ENCODE measurements around the gene NEK7. TPM values are rescaled to one million over a fixed set of nuclear protein-coding genes. Genes with fewer than 3 reads are reported as not detected.
A peak's percentile ranks its signal among the peaks of the same experiment; 100 is the strongest.

NEK7 gene
- total and polyA plus RNA-seq, 2 donors (not counting 1 experiment from before 2014, with no cell fraction given): 8.1 to 75.4 TPM

GRCh38 chr1:198165927-198166647 is 9.3 kb downstream of the NEK7 start:
- Histone ChIP-seq H3K9ac (ENCODE audit: low read length) (peak overlapping the region; percentile 9), H3K4me3 (ENCODE audit: control extremely low read depth in 1 of 5, extremely low read depth in 1 of 5, insufficient read depth in 1 of 5, low read depth in 2 of 5, low read length in 4 of 5) (no peak overlapping the region), H3K79me2 (ENCODE audit: control insufficient read depth, insufficient read depth, low read length) (peaks cover 99% of the 10 kb centered on the region), H3K27me3 (replicated peaks in 1 of 4; ENCODE audit: control extremely low read depth in 1 of 4, control insufficient read depth in 3 of 4, insufficient read depth in 4 of 4, low read length in 3 of 4) (no peaks in the 10 kb centered on the region), H3K4me2 (replicated peaks; ENCODE audit: low read depth, low read length, poor library complexity, severe bottlenecking) (peak overlapping the region; percentile 28), H3K36me3 (replicated peaks in 1 of 2; ENCODE audit: control extremely low read depth in 1 of 2, control insufficient read depth in 1 of 2, extremely low read depth in 1 of 2, insufficient read depth in 2 of 2, low read length in 1 of 2) (peaks cover 0 to 1% of the 10 kb centered on the region in 2 experiments), H3K27ac (ENCODE audit: low read length in 2 of 2) (peak overlapping the region in 1 of 2 donors; percentile 37), H3K9me3 (ENCODE audit: control extremely low read depth in 1 of 3, control insufficient read depth in 2 of 3, insufficient read depth in 1 of 3, low read length in 2 of 3) (no peaks in the 10 kb centered on the region), H2AFZ (ENCODE audit: insufficient read depth, low read depth, low read length, poor library complexity, severe bottlenecking) (no peak overlapping the region), H3K4me1 (ENCODE audit: control insufficient read depth in 2 of 2, insufficient read depth in 2 of 2, low read length in 2 of 2) (peaks cover 50 to 56% of the 10 kb centered on the region in 2 donors), H4K20me1 (ENCODE audit: control insufficient read depth, insufficient read depth, low read length, poor library complexity, severe bottlenecking) (peaks cover 39% of the 10 kb centered on the region)
- intact Hi-C loops (cut with micrococcal nuclease): loop anchor here (10.0 kb wide), 1 partner anchor 1989 kb away; no protein-coding TSS in a partner anchor
- peak overlapping the region; percentile 46 for H3K4me3 Mint-ChIP-seq
- no peak for ATAC-seq (ENCODE audit: low read depth)
- TF ChIP-seq EZH2 (IDR thresholded peaks at IDR 0.05; ENCODE audit: borderline replicate concordance, insufficient read depth, low read depth, low read length, poor library complexity, severe bottlenecking): no peak
- TF ChIP-seq, protein P1, sequence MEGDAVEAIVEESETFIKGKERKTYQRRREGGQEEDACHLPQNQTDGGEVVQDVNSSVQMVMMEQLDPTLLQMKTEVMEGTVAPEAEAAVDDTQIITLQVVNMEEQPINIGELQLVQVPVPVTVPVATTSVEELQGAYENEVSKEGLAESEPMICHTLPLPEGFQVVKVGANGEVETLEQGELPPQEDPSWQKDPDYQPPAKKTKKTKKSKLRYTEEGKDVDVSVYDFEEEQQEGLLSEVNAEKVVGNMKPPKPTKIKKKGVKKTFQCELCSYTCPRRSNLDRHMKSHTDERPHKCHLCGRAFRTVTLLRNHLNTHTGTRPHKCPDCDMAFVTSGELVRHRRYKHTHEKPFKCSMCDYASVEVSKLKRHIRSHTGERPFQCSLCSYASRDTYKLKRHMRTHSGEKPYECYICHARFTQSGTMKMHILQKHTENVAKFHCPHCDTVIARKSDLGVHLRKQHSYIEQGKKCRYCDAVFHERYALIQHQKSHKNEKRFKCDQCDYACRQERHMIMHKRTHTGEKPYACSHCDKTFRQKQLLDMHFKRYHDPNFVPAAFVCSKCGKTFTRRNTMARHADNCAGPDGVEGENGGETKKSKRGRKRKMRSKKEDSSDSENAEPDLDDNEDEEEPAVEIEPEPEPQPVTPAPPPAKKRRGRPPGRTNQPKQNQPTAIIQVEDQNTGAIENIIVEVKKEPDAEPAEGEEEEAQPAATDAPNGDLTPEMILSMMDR (IDR thresholded peaks at IDR 0.05): no peak
- no peaks in the 10 kb centered on the region for H3K9me3 Mint-ChIP-seq (ENCODE audit: insufficient read depth)
- ChIA-PET CTCF (interaction anchor here (1.1 kb wide), 1 partner anchor 10 kb away, joined by 7 read pairs; the partner anchor contains the start of gene NEK7), POLR2A (interaction anchor here (1.0 kb wide), 1 partner anchor 11 kb away, joined by 3 read pairs; no protein-coding TSS in a partner anchor)
- 71% methylated on average over 1 of the region's 5 CpGs for WGBS (ENCODE audit: insufficient coverage)
- H3K4me1 Mint-ChIP-seq: peaks cover 71% of the 10 kb centered on the region
- H3K27ac Mint-ChIP-seq: peak overlapping the region; percentile 43
- no peaks in the 10 kb centered on the region for H3K27me3 Mint-ChIP-seq
- no peak for DNase-seq

- H3K27ac ChIP-seq (ENCODE audit: low read length in 2 of 2): peak overlapping the region; percentile 5 to 37
- TF ChIP-seq, protein P1 (IDR thresholded peaks at IDR 0.05): no peak
- no peak for TF ChIP-seq EZH2 (IDR thresholded peaks at IDR 0.05; ENCODE audit: borderline replicate concordance, insufficient read depth, low read depth, low read length, poor library complexity, severe bottlenecking)
- intact Hi-C loops (cut with micrococcal nuclease): loop anchor here (10.0 kb wide), 1 partner anchor 1988 kb away; no protein-coding TSS in a partner anchor
- peak overlapping the region; percentile 19 for H3K4me2 ChIP-seq (replicated peaks; ENCODE audit: low read depth, low read length, poor library complexity, severe bottlenecking)
- Mint-ChIP-seq H3K9me3 (ENCODE audit: insufficient read depth) (no peaks in the 10 kb centered on the region), H3K4me3 (peak overlapping the region; percentile 74), H3K27me3 (no peaks in the 10 kb centered on the region), H3K4me1 (peaks cover 66% of the 10 kb centered on the region), H3K27ac (peak overlapping the region; percentile 81)
- peaks cover 99% of the 10 kb centered on the region for H3K79me2 ChIP-seq (ENCODE audit: control insufficient read depth, insufficient read depth, low read length)
- H3K9ac ChIP-seq (ENCODE audit: low read length): no peak overlapping the region
- WGBS (ENCODE audit: insufficient coverage): 100% methylated on average over 2 of the region's 2 CpGs
- peaks cover 0 to under 1% of the 10 kb centered on the region in 2 experiments for H3K36me3 ChIP-seq (replicated peaks in 1 of 2; ENCODE audit: control extremely low read depth in 1 of 2, control insufficient read depth in 1 of 2, extremely low read depth in 1 of 2, insufficient read depth in 2 of 2, low read length in 1 of 2)
- ATAC-seq (ENCODE audit: low read depth) (no peak), DNase-seq (no peak)
- H2AFZ ChIP-seq (ENCODE audit: insufficient read depth, low read depth, low read length, poor library complexity, severe bottlenecking): no peak overlapping the region
- H3K4me3 ChIP-seq (ENCODE audit: control extremely low read depth in 1 of 5, extremely low read depth in 1 of 5, insufficient read depth in 1 of 5, low read depth in 2 of 5, low read length in 4 of 5): no peak overlapping the region
- CTCF ChIA-PET: interaction anchor here (0.5 kb wide), 1 partner anchor 1395 kb away, joined by 6 read pairs; no protein-coding TSS in a partner anchor
- POLR2A ChIA-PET: interaction anchor here (1.6 kb wide), 1 partner anchor 9 kb away, joined by 5 read pairs; no protein-coding TSS in a partner anchor
- H3K4me1 ChIP-seq (ENCODE audit: control insufficient read depth in 2 of 2, insufficient read depth in 2 of 2, low read length in 2 of 2): peaks cover 50 to 52% of the 10 kb centered on the region in 2 donors
- no peaks in the 10 kb centered on the region for H3K27me3 ChIP-seq (replicated peaks in 1 of 4; ENCODE audit: control extremely low read depth in 1 of 4, control insufficient read depth in 3 of 4, insufficient read depth in 4 of 4, low read length in 3 of 4)
- H4K20me1 ChIP-seq (ENCODE audit: control insufficient read depth, insufficient read depth, low read length, poor library complexity, severe bottlenecking): peaks cover 40% of the 10 kb centered on the region
- no peaks in the 10 kb centered on the region for H3K9me3 ChIP-seq (ENCODE audit: control extremely low read depth in 1 of 3, control insufficient read depth in 2 of 3, insufficient read depth in 1 of 3, low read length in 2 of 3)
Measured at GRCh38 chr1:198166900-198167299, 10.1 kb downstream of the NEK7 start.

Measured in B cell (primary cell).